ENCODE results near the gene TELO2. TPM values are rescaled to one million over a fixed set of nuclear protein-coding genes. Genes with fewer than 3 reads are reported as not detected.

Gene TELO2
- total and polyA plus RNA-seq, 2 donors (not counting 1 experiment from before 2014, with no cell fraction given) = 6.3 to 10.9 TPM

DNA sequence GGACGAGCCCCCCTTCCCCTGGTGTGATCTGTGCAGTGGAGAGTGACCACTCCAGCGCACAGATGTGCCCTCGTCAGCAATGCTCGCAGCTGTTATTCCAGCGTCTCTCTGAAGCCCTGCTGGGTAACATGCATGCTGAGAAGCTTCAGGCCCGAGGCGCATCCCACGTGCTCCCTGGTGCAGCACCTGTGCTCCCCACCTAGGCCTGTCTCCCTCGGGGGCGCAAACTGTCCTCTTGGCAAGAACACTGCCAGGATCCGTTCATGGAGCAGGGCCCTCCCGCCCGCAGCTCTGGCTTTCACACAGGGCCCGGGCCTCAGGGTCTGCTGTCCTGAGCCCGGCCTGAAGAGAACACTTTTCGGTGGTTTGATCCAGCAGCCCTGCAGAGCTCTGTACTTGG is 53.3 kb downstream of the TELO2 start:
- Histone ChIP-seq H3K4me3 (replicated peaks in 1 of 4; ENCODE audit: control extremely low read depth in 1 of 4, insufficient read depth in 1 of 4, low read depth in 3 of 4, low read length in 4 of 4) (no peak overlapping the region), H3K4me2 (ENCODE audit: extremely low read depth, insufficient read depth, low read length) (no peak overlapping the region), H4K20me1 (ENCODE audit: control insufficient read depth, extremely low read depth, insufficient read depth, low read length) (no peaks in the 10 kb centered on the region), H3K79me2 (ENCODE audit: control insufficient read depth, insufficient read depth, low read length) (no peaks in the 10 kb centered on the region), H3K27ac (ENCODE audit: insufficient read depth, low read length) (no peak overlapping the region), H3K36me3 (ENCODE audit: control insufficient read depth, insufficient read depth, low read length) (peaks cover 10% of the 10 kb centered on the region), H2AFZ (ENCODE audit: low read length) (no peak overlapping the region), H3K27me3 (ENCODE audit: control insufficient read depth, insufficient read depth, low read length) (no peaks in the 10 kb centered on the region), H3K9ac (ENCODE audit: insufficient read depth, low read length) (no peak overlapping the region), H3K9me3 (ENCODE audit: control insufficient read depth, insufficient read depth, low read depth, low read length) (no peaks in the 10 kb centered on the region), H3K4me1 (ENCODE audit: control insufficient read depth, extremely low read depth, insufficient read depth, low read length) (peaks cover 22% of the 10 kb centered on the region)
- no peak for DNase-seq (ENCODE audit: low read depth in 2 of 2)
- TF ChIP-seq EZH2 (IDR thresholded peaks at IDR 0.05; ENCODE audit: low read length, missing control alignments) = no peak
- TF ChIP-seq, protein P1, sequence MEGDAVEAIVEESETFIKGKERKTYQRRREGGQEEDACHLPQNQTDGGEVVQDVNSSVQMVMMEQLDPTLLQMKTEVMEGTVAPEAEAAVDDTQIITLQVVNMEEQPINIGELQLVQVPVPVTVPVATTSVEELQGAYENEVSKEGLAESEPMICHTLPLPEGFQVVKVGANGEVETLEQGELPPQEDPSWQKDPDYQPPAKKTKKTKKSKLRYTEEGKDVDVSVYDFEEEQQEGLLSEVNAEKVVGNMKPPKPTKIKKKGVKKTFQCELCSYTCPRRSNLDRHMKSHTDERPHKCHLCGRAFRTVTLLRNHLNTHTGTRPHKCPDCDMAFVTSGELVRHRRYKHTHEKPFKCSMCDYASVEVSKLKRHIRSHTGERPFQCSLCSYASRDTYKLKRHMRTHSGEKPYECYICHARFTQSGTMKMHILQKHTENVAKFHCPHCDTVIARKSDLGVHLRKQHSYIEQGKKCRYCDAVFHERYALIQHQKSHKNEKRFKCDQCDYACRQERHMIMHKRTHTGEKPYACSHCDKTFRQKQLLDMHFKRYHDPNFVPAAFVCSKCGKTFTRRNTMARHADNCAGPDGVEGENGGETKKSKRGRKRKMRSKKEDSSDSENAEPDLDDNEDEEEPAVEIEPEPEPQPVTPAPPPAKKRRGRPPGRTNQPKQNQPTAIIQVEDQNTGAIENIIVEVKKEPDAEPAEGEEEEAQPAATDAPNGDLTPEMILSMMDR (conservative IDR thresholded peaks at IDR 0.05 in 1 of 2, IDR thresholded peaks at IDR 0.05 in 1 of 2; ENCODE audit: low read depth in 1 of 2, low read length in 2 of 2) = no peak

DNA sequence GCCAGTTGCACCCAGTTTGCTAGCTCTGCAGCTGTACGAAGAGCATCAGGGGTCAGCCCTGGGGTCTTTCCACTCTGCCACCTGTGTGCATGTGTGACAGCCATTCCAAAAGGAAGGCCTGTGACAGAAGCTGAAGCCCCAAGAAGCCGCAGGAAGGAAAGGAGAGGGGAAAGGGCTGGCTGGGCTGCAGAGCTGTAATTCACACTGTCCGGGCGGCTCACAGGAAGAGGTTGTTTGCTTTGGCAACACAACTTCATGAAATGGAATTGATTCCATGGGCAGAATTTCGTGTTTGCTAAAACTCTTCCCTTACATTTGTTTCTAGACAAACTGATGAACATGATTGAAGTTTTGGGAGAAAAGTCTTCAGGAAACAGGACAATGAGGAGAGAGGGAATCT is 55.1 kb downstream of the TELO2 start:
- H3K9ac ChIP-seq (ENCODE audit: insufficient read depth, low read length) = no peak overlapping the region
- H3K4me3 ChIP-seq (replicated peaks in 1 of 4; ENCODE audit: control extremely low read depth in 1 of 4, insufficient read depth in 1 of 4, low read depth in 3 of 4, low read length in 4 of 4) = no peak overlapping the region
- TF ChIP-seq, protein P1 (conservative IDR thresholded peaks at IDR 0.05 in 1 of 2, IDR thresholded peaks at IDR 0.05 in 1 of 2; ENCODE audit: low read depth in 1 of 2, low read length in 2 of 2) = no peak
- H3K4me2 ChIP-seq (ENCODE audit: extremely low read depth, insufficient read depth, low read length) = no peak overlapping the region
- no peaks in the 10 kb centered on the region for H4K20me1 ChIP-seq (ENCODE audit: control insufficient read depth, extremely low read depth, insufficient read depth, low read length)
- H3K27me3 ChIP-seq (ENCODE audit: control insufficient read depth, insufficient read depth, low read length) = no peaks in the 10 kb centered on the region
- H3K27ac ChIP-seq (ENCODE audit: insufficient read depth, low read length) = no peak overlapping the region
- peak in 1 of 2 donors; percentile 18 for DNase-seq (ENCODE audit: low read depth in 2 of 2)
- no peaks in the 10 kb centered on the region for H3K79me2 ChIP-seq (ENCODE audit: control insufficient read depth, insufficient read depth, low read length)
- peaks cover 3% of the 10 kb centered on the region for H3K36me3 ChIP-seq (ENCODE audit: control insufficient read depth, insufficient read depth, low read length)
- H3K9me3 ChIP-seq (ENCODE audit: control insufficient read depth, insufficient read depth, low read depth, low read length) = no peaks in the 10 kb centered on the region
- no peak overlapping the region for H2AFZ ChIP-seq (ENCODE audit: low read length)
- H3K4me1 ChIP-seq (ENCODE audit: control insufficient read depth, extremely low read depth, insufficient read depth, low read length) = peaks cover 18% of the 10 kb centered on the region

DNA sequence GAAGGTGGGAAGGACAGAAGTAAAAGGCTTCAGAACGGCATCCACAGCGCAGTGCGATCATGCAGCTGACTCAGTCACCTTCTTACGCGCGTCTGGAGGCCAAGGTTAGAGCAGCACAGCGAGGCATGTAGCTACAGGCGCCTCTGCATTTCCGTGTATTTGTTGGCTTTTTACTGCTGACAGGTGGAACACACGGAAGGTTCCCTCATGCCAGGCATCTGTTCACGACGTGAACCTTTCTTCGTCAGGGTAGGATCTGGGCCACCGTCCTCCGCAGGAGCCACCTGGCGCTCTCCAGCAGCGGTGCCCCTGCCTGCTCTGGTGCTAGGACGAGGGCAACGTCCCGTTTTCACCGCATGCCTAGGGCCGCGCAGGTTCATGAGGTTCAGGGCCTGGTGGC is 55.6 kb downstream of the TELO2 start:
- no peak overlapping the region for H3K4me2 ChIP-seq (ENCODE audit: extremely low read depth, insufficient read depth, low read length)
- TF ChIP-seq, protein P1 (conservative IDR thresholded peaks at IDR 0.05 in 1 of 2, IDR thresholded peaks at IDR 0.05 in 1 of 2; ENCODE audit: low read depth in 1 of 2, low read length in 2 of 2) = no peak
- TF ChIP-seq EZH2 (IDR thresholded peaks at IDR 0.05; ENCODE audit: low read length, missing control alignments) = no peak

More for the DNA sequence above, 55.6 kb downstream of the TELO2 start:
- Histone ChIP-seq H3K79me2 (ENCODE audit: control insufficient read depth, insufficient read depth, low read length) (no peaks in the 10 kb centered on the region), H3K4me3 (replicated peaks in 1 of 4; ENCODE audit: control extremely low read depth in 1 of 4, insufficient read depth in 1 of 4, low read depth in 3 of 4, low read length in 4 of 4) (no peak overlapping the region), H3K9ac (ENCODE audit: insufficient read depth, low read length) (no peak overlapping the region), H3K9me3 (ENCODE audit: control insufficient read depth, insufficient read depth, low read depth, low read length) (no peaks in the 10 kb centered on the region), H3K36me3 (ENCODE audit: control insufficient read depth, insufficient read depth, low read length) (peaks cover 3% of the 10 kb centered on the region), H3K27me3 (ENCODE audit: control insufficient read depth, insufficient read depth, low read length) (no peaks in the 10 kb centered on the region), H4K20me1 (ENCODE audit: control insufficient read depth, extremely low read depth, insufficient read depth, low read length) (no peaks in the 10 kb centered on the region), H3K27ac (ENCODE audit: insufficient read depth, low read length) (no peak overlapping the region), H3K4me1 (ENCODE audit: control insufficient read depth, extremely low read depth, insufficient read depth, low read length) (peaks cover 13% of the 10 kb centered on the region), H2AFZ (ENCODE audit: low read length) (no peak overlapping the region)
- DNase-seq (ENCODE audit: low read depth in 2 of 2) = no peak
